IPS-NIHi7 (cell line): ENCODE data around the gene CFAP91.

ENCODE experiments used
- DNase-seq: peaks from one replicate; pipeline ENCODE4 v3.0.0; 2012; ENCODE audit warnings: mixed read lengths; ENCODE audit errors: extremely low spot score

The CFAP91 gene

DNA sequence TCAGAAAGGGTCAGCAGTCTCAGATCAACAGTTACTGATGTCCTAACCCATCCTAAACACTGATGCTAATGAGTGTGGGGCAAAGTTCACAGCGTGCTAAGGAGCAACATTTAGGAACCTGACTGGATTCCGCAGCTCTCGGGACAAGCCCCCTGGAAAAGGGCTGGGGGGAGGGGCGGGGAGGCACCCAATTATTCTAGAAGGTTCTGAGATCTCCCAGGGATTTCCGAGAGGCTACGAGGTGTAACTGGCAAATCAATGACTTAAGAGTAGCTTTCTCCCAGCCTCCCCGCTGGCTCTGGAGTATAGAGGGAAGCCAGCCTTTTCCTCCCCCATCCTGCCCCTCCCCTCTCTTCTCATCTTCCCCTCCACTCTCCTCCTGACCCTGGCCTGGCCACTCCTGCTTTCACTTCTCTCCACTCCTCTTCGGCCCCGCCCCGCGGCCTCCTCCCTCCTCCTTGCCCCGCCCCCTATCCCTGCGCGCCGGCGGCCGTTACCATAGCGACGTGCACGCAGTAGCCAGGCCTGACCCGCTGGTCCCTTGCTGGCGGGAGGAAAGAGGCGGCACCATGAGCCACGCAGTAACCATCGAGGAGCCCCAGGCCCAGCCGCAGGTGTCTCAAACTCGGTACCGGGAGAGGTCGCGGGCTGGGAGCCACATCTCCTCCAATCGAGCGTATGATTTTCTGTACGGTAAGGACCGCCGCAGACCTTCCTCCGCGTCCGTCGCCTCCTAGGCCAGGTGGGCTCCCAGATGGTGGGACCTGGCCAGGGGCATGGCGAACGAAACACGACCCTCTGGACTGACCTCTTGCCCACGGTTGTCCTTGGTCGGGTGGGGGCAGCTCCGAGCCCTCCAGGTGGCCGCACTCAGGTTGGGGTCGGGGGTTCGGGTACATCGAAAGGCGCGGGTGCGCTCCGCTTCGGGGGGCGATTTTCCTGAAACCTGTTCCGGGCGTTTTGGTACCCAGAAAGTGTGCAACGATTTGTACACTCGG, at the start of gene CFAP91:
TSS of gene CFAP91 (plus strand) at position 493 of the 998 bp plus-strand sequence. CDS start at position 570, 77 bp downstream.
- peak; percentile 99 for DNase-seq

DNA sequence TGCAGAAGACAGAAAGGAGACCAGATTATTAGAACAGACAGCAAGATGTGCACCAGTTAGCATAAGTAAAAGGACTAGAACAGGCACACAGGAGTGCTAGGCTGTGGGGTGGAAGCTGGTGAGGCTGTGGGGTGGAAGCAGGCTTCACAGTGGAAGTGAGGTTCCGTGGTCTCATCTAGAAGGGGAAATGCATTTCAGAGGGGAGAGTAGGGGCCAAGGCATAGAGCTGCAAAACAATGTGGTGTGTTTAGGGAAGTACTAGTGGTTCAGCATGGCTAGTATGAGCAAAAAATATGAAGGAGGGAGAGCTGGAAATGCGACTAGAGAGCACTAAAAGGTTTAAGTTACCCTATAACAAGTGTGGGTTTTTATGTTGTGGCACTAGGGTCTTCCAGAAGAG, 48.9 kb upstream of the CFAP91 start:
- no peak for DNase-seq

- DNase-seq = no peak
Observed at GRCh38 chr3:119657887-119658702, 44.7 kb upstream of the CFAP91 start.

GRCh38 chr3:119658994-119659393, 43.8 kb upstream of the CFAP91 start:
- no peak for DNase-seq

- no peak for DNase-seq
Observed at GRCh38 chr3:119659606-119660291, 43.1 kb upstream of the CFAP91 start.

- no peak for DNase-seq
Observed at GRCh38 chr3:119660474-119661440, 42.1 kb upstream of the CFAP91 start, which contains the start of gene POPDC2. POPDC2 (minus strand) TSS chr3:119660589; CDS start chr3:119660423, 166 bp downstream.

DNA sequence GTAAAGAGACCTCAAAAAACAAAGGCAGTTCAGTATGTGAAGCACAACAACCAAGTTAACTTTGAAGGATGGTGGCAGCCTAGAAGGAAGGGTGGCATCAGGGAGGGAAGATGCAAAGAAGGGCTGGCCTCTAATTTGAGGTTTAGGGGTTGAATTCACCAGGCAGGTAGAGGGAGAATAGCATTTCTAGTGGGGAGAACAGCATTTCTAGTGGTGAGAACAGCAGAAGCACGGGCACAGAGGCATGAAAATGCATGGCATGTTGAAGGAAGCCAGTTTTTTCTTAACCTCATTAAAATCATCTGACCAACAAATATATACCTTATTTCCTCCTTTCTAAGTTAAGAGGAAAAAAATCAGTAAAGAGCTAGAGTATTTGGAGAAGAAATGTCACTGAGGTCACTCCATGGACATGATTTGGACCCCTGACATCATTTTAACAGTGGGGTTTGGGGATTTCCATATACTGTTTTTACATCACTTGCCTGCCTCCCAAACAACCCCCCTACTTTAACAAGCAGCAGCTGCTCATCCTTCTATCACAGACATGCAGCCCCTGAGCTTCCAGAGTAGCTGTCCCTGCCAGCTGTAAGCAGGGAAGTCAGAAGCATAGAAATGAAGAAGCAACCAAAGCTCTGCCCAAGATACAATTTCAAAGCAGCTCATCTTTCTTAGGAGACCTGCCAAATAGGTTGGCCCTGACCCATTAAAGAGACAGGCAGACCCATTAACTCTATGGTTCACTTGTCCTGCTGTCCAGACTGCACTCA, 40.0 kb upstream of the CFAP91 start:
- no peak for DNase-seq

GRCh38 chr3:119663885-119664284, 38.9 kb upstream of the CFAP91 start:
- DNase-seq = no peak

GRCh38 chr3:119664370-119664769, 38.5 kb upstream of the CFAP91 start:
- no peak for DNase-seq

DNA sequence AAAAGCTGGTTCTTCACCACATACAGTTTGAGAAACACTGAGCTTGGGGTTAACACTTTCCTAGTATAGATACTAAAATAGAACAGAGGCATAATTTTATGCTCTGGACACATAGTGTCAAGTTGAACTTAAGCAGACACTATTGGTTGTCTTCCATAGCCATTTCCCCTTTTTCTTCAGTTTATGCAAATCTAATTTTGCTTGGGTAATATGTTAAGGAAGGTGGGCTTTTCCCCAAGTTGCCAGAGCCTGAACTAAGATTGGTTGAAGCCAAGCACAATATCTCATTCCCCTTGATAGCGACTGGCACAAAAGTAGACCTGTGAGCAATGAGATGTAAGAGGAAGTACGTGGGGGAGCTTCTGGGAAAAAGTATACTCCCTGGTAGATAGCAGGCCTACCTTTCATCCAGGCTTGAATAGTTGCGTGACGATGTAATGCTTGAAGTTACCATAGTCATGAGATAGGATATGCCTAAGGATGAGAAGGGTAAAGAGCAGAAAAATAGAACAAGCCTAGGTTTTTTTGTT, 37.9 kb upstream of the CFAP91 start:
- DNase-seq = no peak

DNA sequence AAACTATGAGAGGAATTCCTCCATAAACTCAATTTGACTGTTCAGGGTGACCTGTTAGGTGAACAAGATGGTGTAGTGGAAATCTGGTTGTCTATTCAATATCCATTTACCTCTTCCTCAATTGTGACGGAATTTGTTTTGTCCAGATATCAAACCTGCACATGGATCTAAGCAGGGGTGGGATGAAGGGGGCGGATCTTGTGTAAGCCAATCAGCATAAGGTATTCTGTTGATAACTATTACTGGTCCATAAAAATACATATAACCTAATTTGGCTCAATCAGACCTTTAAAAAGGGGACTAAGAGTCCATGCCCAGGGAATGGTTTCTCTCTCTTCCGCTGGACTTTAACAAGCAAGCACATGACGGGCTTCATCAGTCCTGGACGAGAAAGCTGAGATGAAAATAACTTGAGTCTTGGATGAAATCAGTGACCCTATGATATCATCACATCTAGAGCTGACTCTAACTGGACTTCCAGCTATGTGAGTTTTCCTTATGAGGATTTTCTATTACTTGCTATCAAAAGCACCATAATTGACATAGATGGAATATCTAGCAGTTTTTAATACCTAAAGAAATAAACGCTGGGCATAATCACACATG, 36.8 kb upstream of the CFAP91 start:
- DNase-seq = no peak

DNA sequence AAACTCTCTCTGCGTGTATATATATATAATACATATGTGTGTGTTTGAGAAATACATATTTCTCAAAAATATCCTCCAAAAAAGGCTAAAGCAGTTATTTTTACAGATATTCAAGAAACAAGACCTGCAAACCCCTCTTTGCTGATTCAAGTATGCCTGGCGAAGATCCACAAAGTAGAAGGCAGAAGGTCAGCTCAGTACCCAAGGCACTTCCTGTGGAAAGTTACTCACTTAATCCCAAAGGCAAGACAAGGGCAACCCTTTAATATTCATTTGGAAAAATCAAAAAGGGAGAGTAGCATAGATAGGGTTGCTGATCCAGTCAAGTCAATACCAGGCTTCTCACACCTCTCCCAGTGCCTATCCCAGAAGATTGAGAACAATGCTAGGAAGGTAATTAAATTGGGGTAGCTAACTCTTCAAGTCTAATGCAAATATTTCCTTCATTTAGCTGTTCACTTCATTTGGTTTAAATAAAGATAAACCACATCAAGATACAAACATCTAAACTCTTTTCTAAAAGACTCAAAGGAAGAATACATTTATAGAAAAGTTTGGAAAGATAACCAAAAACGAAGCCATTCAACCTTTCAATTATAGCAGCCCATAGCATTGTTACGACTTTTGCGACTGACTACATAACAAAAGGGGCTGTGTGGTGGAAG, 32.8 kb upstream of the CFAP91 start:
- no peak for DNase-seq

DNA sequence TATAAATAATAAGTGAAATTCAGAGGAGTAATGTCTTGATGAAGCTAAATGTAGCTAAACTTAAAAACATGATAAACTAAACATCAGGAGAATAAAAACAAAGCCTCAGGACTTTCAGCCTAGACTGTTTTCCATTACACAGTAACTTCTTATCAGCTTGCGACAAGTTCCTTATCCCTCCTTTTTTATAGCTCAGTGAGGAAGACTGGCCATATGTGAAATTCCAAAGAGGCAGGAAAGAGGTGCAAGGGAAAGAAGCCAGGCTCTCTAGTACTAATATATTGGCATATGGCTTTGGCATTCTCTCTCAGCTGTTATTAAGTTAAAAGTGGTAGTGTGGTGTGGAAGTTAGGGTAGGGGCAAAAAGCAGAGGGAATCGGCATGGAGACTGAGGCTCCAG, 30.0 kb upstream of the CFAP91 start:
- no peak for DNase-seq

DNA sequence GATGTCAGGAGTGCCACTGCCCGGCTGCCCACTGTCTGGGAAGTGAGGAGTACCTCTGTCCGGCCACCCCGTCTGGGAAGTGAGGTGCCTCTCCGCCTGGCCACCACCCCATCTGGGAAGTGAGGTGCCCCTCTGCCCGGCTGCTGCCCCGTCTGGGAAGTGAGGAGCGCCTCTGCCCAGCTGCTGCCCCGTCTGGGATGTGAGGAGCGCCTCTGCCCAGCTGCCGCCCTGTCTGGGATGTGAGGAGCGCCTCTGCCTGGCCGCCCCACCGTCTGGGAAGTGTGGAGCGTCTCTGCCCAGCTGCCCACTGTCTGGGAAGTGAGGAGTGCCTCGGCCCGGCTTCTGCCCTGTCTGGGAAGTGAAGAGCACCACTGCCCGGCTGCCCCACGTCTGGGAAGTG, 28.9 kb upstream of the CFAP91 start:
- no peak for DNase-seq

DNA sequence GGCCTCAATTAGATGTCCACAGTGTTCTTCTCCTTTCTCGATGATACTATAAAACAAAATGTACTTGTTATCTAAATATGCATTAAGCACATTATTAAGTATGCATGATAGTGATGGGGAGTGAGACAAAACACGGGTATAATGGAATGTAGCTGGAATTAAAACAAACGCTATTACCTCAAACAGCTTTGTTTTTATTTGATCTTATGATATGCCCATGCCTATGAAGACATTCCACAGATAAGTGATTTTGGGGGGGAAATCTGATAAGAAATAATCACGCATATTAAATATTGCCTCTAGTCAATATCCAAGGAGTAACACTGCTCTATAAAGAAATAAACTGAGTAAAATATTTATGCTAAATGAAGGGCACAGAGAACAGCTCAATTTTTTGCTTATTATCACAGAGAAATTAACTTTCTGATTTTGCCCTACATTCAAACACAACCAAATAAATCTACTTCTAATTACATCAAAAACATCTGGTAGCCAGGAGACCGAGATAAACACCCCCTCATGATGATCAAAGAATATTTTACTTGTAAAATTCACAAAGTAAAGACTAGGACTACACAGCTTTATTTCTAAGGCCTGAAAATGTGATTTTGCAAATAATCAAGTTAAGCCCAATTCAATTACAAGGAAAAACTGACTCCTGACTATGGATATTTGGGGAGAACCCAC, 27.5 kb upstream of the CFAP91 start:
- no peak for DNase-seq

GRCh38 chr3:119676020-119676419, 26.8 kb upstream of the CFAP91 start:
- DNase-seq = no peak

DNA sequence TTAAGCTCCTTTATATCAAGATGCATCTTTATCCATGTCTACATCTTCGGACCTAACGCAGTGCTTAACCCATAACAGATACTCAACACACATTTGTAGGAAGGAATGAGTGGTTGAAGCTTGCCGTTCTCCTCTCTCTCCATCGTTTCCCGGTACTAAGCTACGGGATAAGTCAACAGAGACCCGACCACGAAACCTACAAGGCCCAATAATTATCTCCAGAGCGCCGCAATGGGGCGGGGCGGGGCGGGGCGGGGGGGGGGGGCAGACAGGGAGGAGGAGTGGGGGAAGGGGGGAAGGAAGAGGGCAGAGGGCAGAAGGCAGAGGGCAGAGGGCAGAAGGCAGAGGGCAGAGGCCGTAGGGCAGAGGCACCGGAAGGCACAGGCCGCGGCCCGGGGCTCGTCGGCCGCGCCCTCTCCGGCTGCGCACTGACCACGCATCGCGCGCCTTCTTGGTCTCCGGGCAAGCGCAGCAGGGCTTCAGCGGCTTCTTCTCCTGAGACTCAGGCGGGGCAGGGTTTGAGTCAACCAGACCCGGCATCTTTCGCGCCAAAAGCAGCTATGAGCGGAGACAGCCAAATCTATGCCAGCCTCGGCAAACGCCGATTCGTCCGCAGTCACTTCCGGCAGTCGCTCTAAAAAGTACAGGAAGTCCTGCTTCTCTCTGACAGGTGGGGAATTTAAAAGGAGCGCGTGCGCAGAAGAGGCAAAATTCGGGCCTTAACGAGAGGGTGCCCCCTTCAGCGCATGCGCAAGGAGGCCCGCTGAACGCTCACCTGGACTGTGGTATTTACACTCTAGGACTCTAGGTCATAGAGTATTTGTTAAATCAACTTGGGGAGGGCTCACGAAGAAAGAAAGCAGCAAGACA, 25.8 kb upstream of the CFAP91 start, which contains the start of gene COX17:
TSS of gene COX17 (minus strand) at position 636 of the 870 bp plus-strand sequence. CDS start at position 540, 96 bp downstream.
- DNase-seq = peak; percentile 97
